Measurements from ENCODE around the gene IGFL4. TPM values are rescaled to one million over a fixed set of nuclear protein-coding genes. Genes with fewer than 3 reads are reported as not detected.

The IGFL4 gene
- total and polyA plus RNA-seq, 2 of the 8 experiments (the other 6 are each of a cell fraction or from before 2014, with no cell fraction given) = 0.05 to 0.11 TPM

GRCh38 chr19:45998834-45999233 lies 42.0 kb downstream of the IGFL4 start:
- H3K36me3 ChIP-seq (ENCODE audit: control insufficient read depth in 2 of 4, insufficient read depth in 4 of 4, low read length in 3 of 4) = 0 out of 8 replicates have a peak, but pooled peaks cover 0 to 6% (median 0%) of the 10 kb centered on the region in 4 experiments
- H2BK120ac ChIP-seq (replicated peaks; ENCODE audit: low read depth, low read length) = no peak overlapping the region
- H2BK20ac ChIP-seq (ENCODE audit: low read length) = no peak overlapping the region
- no peak for DNase-seq (ENCODE audit: low read depth in 1 of 2, low spot score in 2 of 2)
- no peak overlapping the region for H2AK5ac ChIP-seq (ENCODE audit: low read depth, low read length)
- peaks cover 3 to 10% (median 4%) of the 10 kb centered on the region in 4 experiments; a peak in 6 of 7 replicates for H3K4me1 ChIP-seq (replicated peaks in 1 of 4; ENCODE audit: control insufficient read depth in 3 of 4, insufficient read depth in 4 of 4, low read length in 3 of 4)
- H3K27ac ChIP-seq (ENCODE audit: low read depth, low read length) = no peak overlapping the region
- H2AFZ ChIP-seq (ENCODE audit: low read length) = no peak overlapping the region
- no peak overlapping the region for H4K8ac ChIP-seq (ENCODE audit: extremely low read depth, insufficient read depth, low read length)
- peaks cover 14% of the 10 kb centered on the region for H3K23me2 ChIP-seq (ENCODE audit: low read depth, low read length)
- 94% methylated on average over 4 of the region's 4 CpGs; no CpG with 5 or more reads in 1 of the 2 experiments for WGBS, 2 experiments (ENCODE audit: extremely low coverage in 1 of 2, insufficient coverage in 1 of 2, insufficient read length in 1 of 2, insufficient replicate concordance in 2 of 2, low coverage in 1 of 2, low lambda C conversion rate in 2 of 2, missing lambda C conversion rate in 1 of 2)
- POLR2A ChIA-PET (ENCODE audit: partially characterized antibody) = interaction anchor here (1.2 to 1.5 kb wide), 4 partner anchors 12 to 228 kb away, joined by 3 to 5 read pairs (median 3); partner anchors contain the start of gene IRF2BP1
- H3K4ac ChIP-seq (replicated peaks; ENCODE audit: insufficient read length, low read depth, low read length) = no peak overlapping the region
- peak; percentile 73; the same call in 1 of the 2 replicates for TF ChIP-seq KDM1A (IDR thresholded peaks at IDR 0.05; ENCODE audit: borderline replicate concordance, low read length)
- no peak for TF ChIP-seq JUND (IDR thresholded peaks at IDR 0.05; ENCODE audit: low read length)
- H2BK15ac ChIP-seq (ENCODE audit: low read length) = no peak overlapping the region
- no peak for FAIRE-seq
- H3K79me2 ChIP-seq (ENCODE audit: control insufficient read depth in 1 of 2, insufficient read depth in 2 of 2, low read length in 2 of 2) = peaks cover 0 to 9% of the 10 kb centered on the region in 2 experiments; a peak in 2 of 4 replicates
- no peak overlapping the region for H3K23ac ChIP-seq (ENCODE audit: insufficient read length)
- no peak overlapping the region for H3K56ac ChIP-seq (replicated peaks; ENCODE audit: insufficient read length, low read depth, low read length)
- H3K4me3 ChIP-seq (ENCODE audit: extremely low read depth in 1 of 4, insufficient read depth in 2 of 4, low read depth in 3 of 4, low read length in 4 of 4) = no peak overlapping the region
- no peak overlapping the region for H4K5ac ChIP-seq (ENCODE audit: insufficient read length, low read depth, low read length)
- peaks cover 7% of the 10 kb centered on the region; the same call in 1 of the 2 replicates for H3K79me1 ChIP-seq (ENCODE audit: low read depth, low read length)
- H3K4me2 ChIP-seq (ENCODE audit: insufficient read depth in 1 of 2, low read depth in 2 of 2, low read length in 2 of 2) = peak overlapping the region in 1 of 2 experiments; percentile 97; a peak in 1 of 4 replicates
- CTCF ChIA-PET (ENCODE audit: partially characterized antibody) = interaction anchor here (0.6 to 2.0 kb wide), 4 partner anchors 10 to 85 kb away, joined by 3 to 9 read pairs (median 3); no protein-coding TSS in a partner anchor
- H4K20me1 ChIP-seq (replicated peaks in 1 of 2; ENCODE audit: control insufficient read depth in 1 of 2, insufficient read depth in 2 of 2, low read length in 2 of 2) = peaks cover 2 to 3% of the 10 kb centered on the region in 2 experiments
- H2BK5ac ChIP-seq (ENCODE audit: low read depth, low read length) = no peak overlapping the region
- H3K14ac ChIP-seq (ENCODE audit: insufficient read length) = no peak overlapping the region
- no peak overlapping the region for H4K91ac ChIP-seq (replicated peaks; ENCODE audit: insufficient read length, low read length)
- H3K9me3 ChIP-seq (ENCODE audit: insufficient read depth in 2 of 2, low read depth in 1 of 2, low read length in 1 of 2) = no peaks in the 10 kb centered on the region
- H3K18ac ChIP-seq (ENCODE audit: extremely low read depth, low read length) = no peak overlapping the region
- H3K9ac ChIP-seq (replicated peaks in 1 of 4; ENCODE audit: extremely low read depth in 1 of 4, low read depth in 3 of 4, low read length in 3 of 4) = no peak overlapping the region
- H3K27me3 ChIP-seq (replicated peaks in 1 of 4; ENCODE audit: control insufficient read depth in 3 of 4, extremely low read depth in 1 of 4, insufficient read depth in 3 of 4, low read length in 3 of 4) = no peaks in the 10 kb centered on the region
- 0 out of 2 replicates have a peak overlapping the region, but pooled peaks have one; percentile 50 for H2BK12ac ChIP-seq (ENCODE audit: low read depth, low read length)
